Stimulated activated naive CD4-positive, alpha-beta T cell treated with Interleukin-2 at 50 U/mL for 16 hours (primary cell): ENCODE measurements around the gene UBA6.
"Not testable (repeated sequence)": the region's sequence is repeated elsewhere in the genome, so short reads cannot be mapped to it uniquely, and the experiment has no call there.

Source experiments
- DNase-seq: peaks from one replicate; lab custom pipeline; 2025; lab: John Stamatoyannopoulos, UW

UBA6 gene

GRCh38 chr4:67700738-67701516 lies at the start of gene UBA6:
UBA6 (minus strand) TSS chr4:67701155; CDS start chr4:67701119, 36 bp downstream.
- peak; percentile 96 for DNase-seq

DNA sequence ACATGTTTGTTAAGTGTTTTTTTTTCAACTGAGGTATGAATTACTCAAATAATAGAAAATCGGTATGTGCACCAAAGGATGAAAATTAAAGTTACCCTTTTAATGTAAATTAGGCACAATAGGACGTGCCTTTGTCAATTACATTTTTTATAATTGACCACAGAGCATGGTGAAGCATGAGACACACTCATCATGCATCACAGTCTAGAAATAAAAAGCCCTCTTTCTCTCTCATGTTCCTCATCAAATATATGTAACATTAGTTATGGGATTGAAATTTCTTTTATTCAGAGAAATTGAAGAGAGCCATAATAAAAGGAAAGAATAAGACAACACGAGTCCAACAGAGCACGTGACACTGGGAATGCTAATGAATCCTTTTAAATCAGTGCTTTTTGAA lies 49.7 kb upstream of the UBA6 start:
- no peak for DNase-seq

DNA sequence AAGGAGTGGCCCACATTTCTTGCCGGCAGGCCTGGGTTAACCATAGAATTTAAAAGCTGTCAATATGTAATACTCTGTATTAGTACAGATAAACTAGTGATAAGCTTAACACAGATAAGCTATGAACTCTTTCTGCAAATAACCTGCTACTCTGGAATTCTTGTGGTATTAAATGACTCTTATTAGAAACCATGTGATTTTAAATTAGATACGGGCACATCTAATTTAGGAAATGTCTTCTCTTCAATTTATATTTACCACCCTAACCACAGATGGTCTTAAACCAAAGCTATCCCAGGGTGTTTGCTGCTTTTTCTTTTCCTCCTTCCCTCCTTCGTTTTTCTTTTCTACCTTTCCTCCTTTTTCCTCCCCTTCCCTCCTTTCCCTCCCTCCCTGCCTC lies 48.3 kb upstream of the UBA6 start:
- DNase-seq: no peak

DNA sequence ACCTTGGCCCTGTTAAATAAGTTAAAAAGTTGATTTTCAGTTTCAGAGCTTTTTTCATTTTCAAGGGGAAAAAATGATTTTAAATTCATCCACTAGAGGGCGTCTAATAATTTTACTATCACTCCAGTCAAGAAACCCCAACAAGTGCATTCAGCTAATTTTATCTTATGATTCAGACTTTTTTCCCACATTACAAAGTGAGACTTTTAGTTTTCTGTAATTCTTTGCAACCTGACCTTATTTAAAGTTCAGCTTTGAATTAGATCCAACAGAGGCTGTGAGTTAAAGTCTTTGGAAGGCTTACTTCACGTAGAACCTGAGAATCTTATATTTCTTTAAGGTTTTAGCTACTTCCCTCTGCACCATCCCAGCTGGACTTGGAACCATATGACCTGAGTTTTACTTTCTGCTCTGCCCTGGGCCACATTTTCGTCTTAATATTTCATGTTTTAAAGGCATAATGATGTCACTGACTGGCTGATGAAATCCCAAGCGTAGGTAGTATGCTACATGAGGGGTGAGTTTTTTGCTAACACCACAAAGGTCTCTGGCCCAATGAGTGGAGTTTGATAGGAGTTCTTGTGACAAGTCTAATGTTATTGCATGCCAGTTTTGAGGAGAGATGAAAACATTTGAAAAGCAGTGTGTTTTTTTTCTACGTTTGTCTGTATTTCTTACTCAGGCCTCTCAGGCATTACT lies 46.0 kb upstream of the UBA6 start:
- no peak for DNase-seq

DNA sequence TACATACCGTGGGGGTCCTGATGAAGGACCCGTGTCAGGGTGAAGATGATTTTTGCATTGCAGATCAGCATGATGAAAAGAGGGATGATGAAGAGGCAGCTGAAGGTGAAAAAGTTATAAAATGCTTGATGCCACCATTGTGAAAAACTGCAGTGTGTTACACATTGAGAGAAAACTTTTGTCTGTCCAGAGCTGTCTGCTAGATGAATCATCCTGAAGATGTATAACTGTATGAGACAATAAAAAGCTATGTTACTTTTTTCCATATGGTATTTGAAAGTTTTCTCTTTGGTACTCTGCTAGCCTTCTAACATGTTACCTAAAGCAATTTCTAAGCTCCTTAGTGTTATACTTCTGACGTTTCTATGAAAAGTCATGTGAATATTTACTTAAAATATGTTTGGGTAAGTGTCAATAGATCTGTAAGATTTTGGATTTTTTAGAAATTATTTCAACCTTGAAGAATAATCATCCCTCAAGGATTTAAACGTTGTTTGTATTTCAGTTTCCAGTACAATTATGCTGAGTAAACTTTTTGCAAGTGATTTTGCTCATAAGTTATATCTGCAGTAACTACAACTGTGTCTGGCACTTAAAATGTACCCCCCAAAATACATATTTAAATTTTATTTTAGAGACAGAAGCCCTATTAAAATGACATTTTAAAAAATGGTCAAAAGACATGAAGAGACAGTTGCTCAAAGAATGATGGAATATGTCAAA lies 43.8 kb upstream of the UBA6 start:
- no peak for DNase-seq

GRCh38 chr4:67743194-67743593 lies 42.2 kb upstream of the UBA6 start:
- no peak for DNase-seq

GRCh38 chr4:67736262-67736661 lies 35.3 kb upstream of the UBA6 start:
- no peak for DNase-seq

GRCh38 chr4:67735325-67735724 lies 34.4 kb upstream of the UBA6 start:
- no peak for DNase-seq

DNA sequence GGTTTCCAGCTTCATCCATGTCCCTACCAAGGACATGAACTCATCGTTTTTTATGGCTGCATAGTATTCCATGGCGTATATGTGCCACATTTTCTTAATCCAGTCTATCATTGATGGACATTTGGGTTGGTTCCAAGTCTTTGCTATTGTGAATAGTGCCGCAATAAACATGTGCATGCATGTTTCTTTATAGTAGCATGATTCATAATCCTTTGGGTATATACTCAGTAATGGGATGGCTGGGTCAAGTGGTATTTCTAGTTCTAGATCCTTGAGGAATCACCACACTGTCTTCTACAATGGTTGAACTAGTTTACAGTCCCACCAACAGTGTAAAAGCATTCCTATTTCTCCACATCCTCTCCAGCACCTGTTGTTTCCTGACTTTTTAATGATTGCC lies 29.6 kb upstream of the UBA6 start:
- DNase-seq: not testable (repeated sequence)

GRCh38 chr4:67727124-67727850 lies 26.3 kb upstream of the UBA6 start:
- no peak for DNase-seq

DNA sequence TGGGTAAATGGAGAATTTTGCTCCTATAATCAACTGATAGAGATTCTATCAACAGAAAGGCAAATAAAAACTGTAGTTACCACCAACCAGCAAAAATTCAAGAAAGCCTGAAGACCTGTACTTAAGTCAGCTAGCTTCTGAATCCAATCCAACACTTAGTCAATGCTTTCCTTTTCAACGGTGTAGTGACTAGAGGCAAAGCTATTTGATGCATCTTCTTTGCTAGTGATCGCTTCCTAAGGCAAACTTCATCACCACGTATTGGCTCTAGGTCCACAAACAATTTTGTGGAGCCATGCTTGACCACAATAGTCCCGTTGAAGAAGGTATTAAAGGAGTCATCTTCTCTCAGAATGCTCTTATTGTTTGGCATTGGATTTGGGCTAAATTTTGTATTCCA lies 25.0 kb upstream of the UBA6 start:
- DNase-seq: no peak

DNA sequence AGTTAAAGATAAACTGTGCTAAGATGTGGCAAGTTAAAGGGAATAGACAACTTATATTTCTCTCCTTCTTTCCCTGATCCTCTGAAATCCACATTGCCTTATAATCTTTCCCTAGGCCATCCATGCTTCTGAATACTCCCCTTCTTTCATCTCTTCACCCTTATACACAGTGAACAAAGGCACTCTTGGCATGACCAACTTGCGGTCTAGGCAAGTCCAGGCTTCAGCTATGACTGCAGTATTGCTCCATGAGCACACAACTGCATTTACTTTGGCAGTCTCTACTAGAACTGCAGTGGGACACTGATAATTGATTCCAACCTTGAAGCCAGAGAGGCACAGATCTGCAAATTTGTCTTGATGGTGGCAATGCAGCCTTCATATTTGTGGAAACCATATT lies 24.2 kb upstream of the UBA6 start:
- no peak for DNase-seq

DNA sequence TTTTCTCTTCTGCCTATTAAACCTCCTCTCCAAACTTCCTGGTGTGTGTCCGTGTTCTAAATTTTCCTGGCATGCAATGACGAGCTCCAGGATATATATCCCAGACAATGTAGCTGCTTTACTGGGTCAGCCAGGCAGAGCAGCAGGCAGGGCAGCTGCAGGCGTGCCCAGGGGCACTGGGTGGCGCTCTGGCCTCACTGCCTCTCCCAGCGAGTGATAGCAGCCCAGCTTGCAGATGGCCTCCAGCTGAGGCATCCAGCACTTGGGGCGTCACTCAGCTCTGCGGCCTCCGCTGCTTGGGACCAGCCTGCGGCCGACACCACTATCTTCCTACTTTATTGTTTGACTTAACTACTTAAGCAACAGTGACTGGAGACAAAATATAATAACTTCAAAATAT lies 23.0 kb upstream of the UBA6 start:
- DNase-seq: no peak

- no peak for DNase-seq
Observed at GRCh38 chr4:67723341-67723740, 22.4 kb upstream of the UBA6 start.

DNA sequence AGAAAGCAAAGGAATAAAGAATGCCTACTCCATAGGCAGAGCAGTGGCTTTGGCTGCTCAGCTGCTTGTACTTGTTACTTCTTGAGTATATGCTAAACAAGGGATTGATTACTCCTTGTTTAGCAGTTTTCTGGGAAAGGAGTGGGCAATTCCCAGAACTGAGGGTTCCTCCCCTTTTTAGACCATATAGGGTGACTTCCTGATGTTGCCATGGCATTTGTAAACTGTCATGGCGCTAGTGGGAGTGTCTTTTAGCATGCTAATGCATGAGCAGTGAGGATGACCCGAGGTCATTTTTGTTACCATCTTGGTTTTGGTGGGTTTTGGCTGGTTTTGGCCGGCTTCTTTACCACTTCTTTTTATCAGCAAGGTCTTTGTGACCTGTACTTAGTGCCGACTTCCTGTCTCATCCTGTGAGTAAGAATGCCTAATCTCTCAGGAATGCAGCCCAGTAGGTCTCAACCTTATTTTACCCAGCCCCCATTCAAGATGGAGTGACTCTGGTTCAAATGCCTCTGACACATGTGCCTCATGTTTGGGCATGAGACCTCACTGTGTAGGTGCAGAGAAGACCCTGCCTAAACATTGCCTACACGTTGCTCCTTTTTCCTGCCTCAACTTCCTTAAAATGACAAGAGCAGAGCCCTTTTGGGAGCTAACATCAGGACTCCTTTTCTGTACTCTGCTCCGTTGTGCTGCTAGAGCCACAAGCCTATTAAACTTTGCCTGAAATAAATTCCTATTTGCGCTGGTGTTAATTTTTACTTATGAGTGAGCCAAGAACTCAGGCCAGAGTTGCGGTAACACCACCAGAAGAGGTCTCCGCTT lies 21.0 kb upstream of the UBA6 start:
- no peak for DNase-seq

DNA sequence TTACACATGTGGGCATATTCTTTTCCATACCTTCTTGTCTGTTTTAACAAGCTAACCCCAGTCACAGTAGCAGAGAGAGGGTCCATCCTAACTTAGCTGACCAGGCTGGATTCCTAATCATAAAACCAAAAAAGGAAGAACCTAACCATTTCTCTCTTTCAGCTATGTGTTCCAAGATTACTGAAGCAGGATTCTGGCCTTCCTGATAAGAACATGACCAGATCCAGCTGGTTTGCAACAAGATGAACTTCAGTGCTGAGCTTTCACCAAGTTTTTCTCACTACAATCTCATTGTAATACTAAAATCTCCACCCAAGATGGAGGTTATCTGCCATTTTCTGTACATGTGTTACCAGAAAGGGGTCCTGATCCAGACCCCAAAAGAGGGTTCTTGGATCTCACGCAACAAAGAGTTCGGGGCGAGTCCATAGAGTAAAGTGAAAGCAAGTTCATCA lies 20.4 kb upstream of the UBA6 start:
- no peak for DNase-seq

GRCh38 chr4:67719953-67720617 lies 19.1 kb upstream of the UBA6 start:
- DNase-seq: no peak

DNA sequence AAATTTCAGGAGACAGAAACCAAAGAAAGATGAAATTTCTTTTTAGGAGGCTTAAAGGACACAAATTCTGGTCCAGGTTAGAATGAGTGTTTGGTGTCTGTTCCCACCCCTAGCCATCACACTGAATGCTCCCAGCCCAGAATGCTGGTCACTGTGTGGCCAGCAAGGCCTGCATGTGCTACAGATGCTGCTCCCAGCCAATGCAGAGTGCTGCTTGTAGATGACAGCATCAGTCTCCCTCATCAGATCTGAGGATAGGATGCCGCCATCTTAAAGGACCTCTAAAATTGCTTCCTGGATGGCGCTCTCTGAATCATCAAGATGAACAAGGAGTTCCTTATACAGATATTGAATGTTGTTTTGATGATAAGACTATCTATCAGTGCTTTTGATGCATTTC lies 17.9 kb upstream of the UBA6 start:
- DNase-seq: no peak

GRCh38 chr4:67717586-67717985 lies 16.6 kb upstream of the UBA6 start:
- DNase-seq: no peak

DNA sequence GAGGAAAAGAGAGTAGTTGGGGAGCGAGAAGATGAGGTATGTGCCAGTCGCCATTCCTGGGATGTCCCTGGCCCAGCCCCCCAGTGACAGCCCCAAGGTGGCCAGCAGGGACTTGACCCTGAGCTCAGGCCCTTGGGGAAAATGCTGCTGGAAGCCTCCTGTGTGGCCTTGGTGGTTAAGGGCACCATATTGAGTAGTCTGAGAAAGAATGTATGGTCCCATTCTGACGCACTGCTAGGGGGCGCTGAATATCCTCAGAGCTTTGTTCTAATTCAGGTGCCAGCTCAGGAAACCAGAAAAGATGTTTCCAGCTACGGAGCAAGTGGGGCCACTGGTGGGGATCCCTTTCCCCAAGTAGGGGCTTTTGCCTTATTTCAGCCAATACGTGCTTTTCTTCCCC lies 14.0 kb upstream of the UBA6 start:
- DNase-seq: no peak

DNA sequence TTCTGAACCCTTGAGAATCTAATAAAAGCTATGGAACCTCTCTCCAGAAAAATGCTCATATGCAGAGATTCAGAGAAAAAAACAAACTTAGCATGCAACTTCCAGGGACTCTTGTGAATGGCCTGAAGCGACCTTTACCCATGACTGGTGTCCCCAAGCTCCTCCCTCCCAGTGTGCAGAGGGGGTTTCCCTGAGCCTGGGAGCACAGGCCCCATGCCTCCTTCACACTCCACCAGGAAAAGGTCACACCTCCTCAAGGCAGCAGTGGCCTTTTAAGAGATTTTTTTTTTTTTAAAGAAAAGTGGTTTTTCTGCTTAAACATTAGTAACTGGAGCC lies 13.3 kb upstream of the UBA6 start:
- DNase-seq: no peak
